Measurements from ENCODE around the gene CACNA1C.

Gene CACNA1C

GRCh38 chr12:2334689-2335088 lies 281.9 kb downstream of the CACNA1C start:
- H3K9me3 ChIP-seq (ENCODE audit: low read length): no peaks in the 10 kb centered on the region
- H3K4me3 ChIP-seq (ENCODE audit: low read length): no peak overlapping the region
- H3K4me1 ChIP-seq (ENCODE audit: insufficient read depth, low read length): no peaks in the 10 kb centered on the region
- no peaks in the 10 kb centered on the region for H3K36me3 ChIP-seq (ENCODE audit: insufficient read depth, low read length)
- H3K27me3 ChIP-seq (ENCODE audit: insufficient read depth, low read length): peaks cover 10% of the 10 kb centered on the region
- H2AFZ ChIP-seq (ENCODE audit: low read depth, low read length): no peak overlapping the region

GRCh38 chr12:2335109-2335508 lies 282.3 kb downstream of the CACNA1C start:
- Histone ChIP-seq H3K36me3 (ENCODE audit: insufficient read depth, low read length) (no peaks in the 10 kb centered on the region), H3K4me1 (ENCODE audit: insufficient read depth, low read length) (no peaks in the 10 kb centered on the region), H3K27me3 (ENCODE audit: insufficient read depth, low read length) (peaks cover 7% of the 10 kb centered on the region), H3K4me3 (ENCODE audit: low read length) (no peak overlapping the region), H3K9me3 (ENCODE audit: low read length) (no peaks in the 10 kb centered on the region), H2AFZ (ENCODE audit: low read depth, low read length) (no peak overlapping the region)

GRCh38 chr12:2335513-2335912 lies 282.7 kb downstream of the CACNA1C start:
- no peaks in the 10 kb centered on the region for H3K4me1 ChIP-seq (ENCODE audit: insufficient read depth, low read length)

GRCh38 chr12:2335916-2336315 lies 283.1 kb downstream of the CACNA1C start:
- H3K36me3 ChIP-seq (ENCODE audit: insufficient read depth, low read length): no peaks in the 10 kb centered on the region
- H3K27me3 ChIP-seq (ENCODE audit: insufficient read depth, low read length): peaks cover 6% of the 10 kb centered on the region
- H2AFZ ChIP-seq (ENCODE audit: low read depth, low read length): no peak overlapping the region
- H3K4me3 ChIP-seq (ENCODE audit: low read length): no peak overlapping the region
- H3K9me3 ChIP-seq (ENCODE audit: low read length): no peaks in the 10 kb centered on the region
- no peaks in the 10 kb centered on the region for H3K4me1 ChIP-seq (ENCODE audit: insufficient read depth, low read length)

More at GRCh38 chr12:2335513-2335912, 282.7 kb downstream of the CACNA1C start:
- H3K4me3 ChIP-seq (ENCODE audit: low read length): no peak overlapping the region
- no peaks in the 10 kb centered on the region for H3K36me3 ChIP-seq (ENCODE audit: insufficient read depth, low read length)
- peaks cover 6% of the 10 kb centered on the region for H3K27me3 ChIP-seq (ENCODE audit: insufficient read depth, low read length)
- no peak overlapping the region for H2AFZ ChIP-seq (ENCODE audit: low read depth, low read length)
- H3K9me3 ChIP-seq (ENCODE audit: low read length): no peaks in the 10 kb centered on the region

DNA sequence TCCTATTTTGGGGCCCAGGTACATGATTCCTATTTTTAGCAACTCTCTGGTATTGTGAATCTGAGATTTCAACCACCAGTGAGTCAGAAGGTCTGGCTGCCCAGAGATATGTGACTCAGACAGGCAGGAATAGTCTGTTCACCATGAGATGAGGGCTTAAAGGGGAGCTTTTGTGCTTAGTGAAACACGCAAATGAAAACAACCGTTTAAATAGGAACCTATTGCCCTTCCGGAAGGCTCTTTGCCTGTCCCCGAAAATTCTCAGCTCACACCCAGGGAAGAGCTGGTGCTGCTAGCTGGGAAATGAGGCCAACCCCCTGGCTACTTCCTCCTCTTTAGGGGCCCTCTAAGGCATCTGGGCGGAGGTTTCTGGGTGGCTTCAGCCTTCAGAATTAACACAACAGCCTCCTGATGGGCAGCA lies 283.6 kb downstream of the CACNA1C start:
- Histone ChIP-seq H3K36me3 (ENCODE audit: insufficient read depth, low read length) (no peaks in the 10 kb centered on the region), H3K27me3 (ENCODE audit: insufficient read depth, low read length) (peaks cover 6% of the 10 kb centered on the region), H3K4me1 (ENCODE audit: insufficient read depth, low read length) (no peaks in the 10 kb centered on the region), H2AFZ (ENCODE audit: low read depth, low read length) (no peak overlapping the region), H3K4me3 (ENCODE audit: low read length) (no peak overlapping the region), H3K9me3 (ENCODE audit: low read length) (no peaks in the 10 kb centered on the region)

- no peaks in the 10 kb centered on the region for H3K4me1 ChIP-seq (ENCODE audit: insufficient read depth, low read length)
- no peaks in the 10 kb centered on the region for H3K9me3 ChIP-seq (ENCODE audit: low read length)
- no peak overlapping the region for H2AFZ ChIP-seq (ENCODE audit: low read depth, low read length)
- no peaks in the 10 kb centered on the region for H3K36me3 ChIP-seq (ENCODE audit: insufficient read depth, low read length)
- H3K4me3 ChIP-seq (ENCODE audit: low read length): no peak overlapping the region
- H3K27me3 ChIP-seq (ENCODE audit: insufficient read depth, low read length): peaks cover 6% of the 10 kb centered on the region
These were observed 284.5 kb downstream of the CACNA1C start for GRCh38 chr12:2337031-2338010.

DNA sequence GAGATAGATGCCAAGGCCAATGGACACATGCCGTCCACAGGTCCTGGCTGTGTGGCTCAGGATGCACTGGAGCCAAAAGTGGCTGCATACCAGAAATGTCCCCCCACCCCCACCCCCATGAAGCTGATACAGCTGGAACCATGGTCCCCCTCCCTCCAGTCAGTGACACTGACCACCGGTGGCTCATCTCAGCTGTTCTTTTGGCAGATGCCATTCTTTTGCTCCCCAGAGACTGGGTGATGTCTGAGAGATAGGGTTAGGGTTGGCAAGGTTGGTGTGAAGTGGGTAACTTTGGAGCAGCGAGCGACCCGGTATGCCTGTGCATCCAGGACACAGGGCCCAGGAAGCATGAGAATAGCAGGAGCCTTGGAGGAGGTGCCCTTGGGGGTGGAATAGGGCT lies 285.6 kb downstream of the CACNA1C start:
- Histone ChIP-seq H2AFZ (ENCODE audit: low read depth, low read length) (no peak overlapping the region), H3K4me1 (ENCODE audit: insufficient read depth, low read length) (no peaks in the 10 kb centered on the region), H3K4me3 (ENCODE audit: low read length) (no peak overlapping the region), H3K27me3 (ENCODE audit: insufficient read depth, low read length) (peaks cover 6% of the 10 kb centered on the region), H3K9me3 (ENCODE audit: low read length) (no peaks in the 10 kb centered on the region), H3K36me3 (ENCODE audit: insufficient read depth, low read length) (no peaks in the 10 kb centered on the region)

DNA sequence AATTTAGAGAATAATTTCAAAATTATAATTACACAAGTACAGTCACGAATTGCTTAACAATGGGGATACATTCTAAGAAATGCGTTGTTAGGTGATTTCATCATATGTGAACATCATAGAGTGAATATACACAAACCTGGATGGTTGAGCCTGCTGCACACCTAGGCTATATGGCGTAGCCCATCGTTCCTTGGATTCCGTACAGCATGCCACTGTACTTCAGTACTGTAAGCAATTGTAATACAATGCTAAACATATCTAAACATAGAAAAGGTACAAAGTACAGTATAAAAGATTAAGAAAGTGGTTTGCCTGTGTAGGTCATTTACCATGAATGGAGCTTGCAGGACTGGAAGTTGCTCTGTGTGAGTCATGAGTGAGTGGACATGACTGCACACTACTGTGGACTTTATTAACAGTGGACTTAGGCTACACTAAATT lies 286.2 kb downstream of the CACNA1C start:
- H3K9me3 ChIP-seq (ENCODE audit: low read length): no peaks in the 10 kb centered on the region
- no peaks in the 10 kb centered on the region for H3K36me3 ChIP-seq (ENCODE audit: insufficient read depth, low read length)
- H3K4me3 ChIP-seq (ENCODE audit: low read length): no peak overlapping the region
- no peak overlapping the region for H2AFZ ChIP-seq (ENCODE audit: low read depth, low read length)
- peaks cover 6% of the 10 kb centered on the region for H3K27me3 ChIP-seq (ENCODE audit: insufficient read depth, low read length)
- no peaks in the 10 kb centered on the region for H3K4me1 ChIP-seq (ENCODE audit: insufficient read depth, low read length)

DNA sequence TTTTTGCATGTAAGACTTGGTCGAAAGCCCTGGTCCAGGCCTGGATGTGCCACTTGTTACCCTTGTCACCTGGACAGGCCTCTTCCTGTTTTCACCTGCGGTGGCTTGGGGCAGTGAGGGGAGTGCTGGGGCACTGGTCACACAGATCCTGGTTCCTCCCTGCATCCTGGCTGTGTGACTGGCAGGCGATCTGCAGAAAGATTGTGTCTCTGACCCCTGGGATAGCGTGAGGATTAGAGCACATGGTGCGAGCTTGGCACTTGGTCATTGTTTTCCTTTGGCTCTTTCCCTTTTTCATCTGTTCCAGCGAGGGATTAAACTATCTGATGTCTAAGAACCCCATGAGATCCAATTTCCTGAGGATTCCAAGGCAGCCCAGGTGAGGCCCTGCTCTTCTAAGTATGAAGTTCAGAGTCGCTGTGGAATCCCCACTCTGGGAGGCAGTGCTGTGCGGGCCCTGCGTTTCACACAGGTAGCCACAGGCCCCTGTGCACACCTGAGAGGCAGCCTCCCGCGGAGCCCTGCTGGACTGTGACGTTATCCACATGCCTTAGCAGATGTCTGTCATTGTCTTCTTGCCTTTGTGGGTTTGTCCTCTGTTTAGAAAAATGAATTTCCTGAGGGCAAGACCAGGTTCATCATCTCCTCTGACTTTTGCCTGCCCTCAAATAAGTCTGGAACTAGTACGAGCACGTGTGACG lies 288.4 kb downstream of the CACNA1C start:
- H3K4me3 ChIP-seq (ENCODE audit: low read length): no peak overlapping the region
- H3K27me3 ChIP-seq (ENCODE audit: insufficient read depth, low read length): peaks cover 6% of the 10 kb centered on the region
- H2AFZ ChIP-seq (ENCODE audit: low read depth, low read length): no peak overlapping the region
- H3K36me3 ChIP-seq (ENCODE audit: insufficient read depth, low read length): no peaks in the 10 kb centered on the region
- no peaks in the 10 kb centered on the region for H3K9me3 ChIP-seq (ENCODE audit: low read length)
- H3K4me1 ChIP-seq (ENCODE audit: insufficient read depth, low read length): no peaks in the 10 kb centered on the region

GRCh38 chr12:2341871-2342270 lies 289.1 kb downstream of the CACNA1C start:
- no peaks in the 10 kb centered on the region for H3K36me3 ChIP-seq (ENCODE audit: insufficient read depth, low read length)
- H3K4me1 ChIP-seq (ENCODE audit: insufficient read depth, low read length): no peaks in the 10 kb centered on the region
- H3K9me3 ChIP-seq (ENCODE audit: low read length): no peaks in the 10 kb centered on the region
- no peak overlapping the region for H3K4me3 ChIP-seq (ENCODE audit: low read length)
- H2AFZ ChIP-seq (ENCODE audit: low read depth, low read length): no peak overlapping the region
- H3K27me3 ChIP-seq (ENCODE audit: insufficient read depth, low read length): peaks cover 6% of the 10 kb centered on the region

- Histone ChIP-seq H3K9me3 (ENCODE audit: low read length) (no peaks in the 10 kb centered on the region), H3K36me3 (ENCODE audit: insufficient read depth, low read length) (no peaks in the 10 kb centered on the region), H3K4me3 (ENCODE audit: low read length) (no peak overlapping the region), H2AFZ (ENCODE audit: low read depth, low read length) (no peak overlapping the region), H3K27me3 (ENCODE audit: insufficient read depth, low read length) (no peaks in the 10 kb centered on the region), H3K4me1 (ENCODE audit: insufficient read depth, low read length) (no peaks in the 10 kb centered on the region)
These were observed 290.9 kb downstream of the CACNA1C start for GRCh38 chr12:2343681-2344080.

- no peak overlapping the region for H2AFZ ChIP-seq (ENCODE audit: low read depth, low read length)
- H3K9me3 ChIP-seq (ENCODE audit: low read length): no peaks in the 10 kb centered on the region
- no peaks in the 10 kb centered on the region for H3K27me3 ChIP-seq (ENCODE audit: insufficient read depth, low read length)
- no peaks in the 10 kb centered on the region for H3K36me3 ChIP-seq (ENCODE audit: insufficient read depth, low read length)
- H3K4me3 ChIP-seq (ENCODE audit: low read length): no peak overlapping the region
- H3K4me1 ChIP-seq (ENCODE audit: insufficient read depth, low read length): no peaks in the 10 kb centered on the region
These were observed 291.7 kb downstream of the CACNA1C start for GRCh38 chr12:2344476-2344875.

DNA sequence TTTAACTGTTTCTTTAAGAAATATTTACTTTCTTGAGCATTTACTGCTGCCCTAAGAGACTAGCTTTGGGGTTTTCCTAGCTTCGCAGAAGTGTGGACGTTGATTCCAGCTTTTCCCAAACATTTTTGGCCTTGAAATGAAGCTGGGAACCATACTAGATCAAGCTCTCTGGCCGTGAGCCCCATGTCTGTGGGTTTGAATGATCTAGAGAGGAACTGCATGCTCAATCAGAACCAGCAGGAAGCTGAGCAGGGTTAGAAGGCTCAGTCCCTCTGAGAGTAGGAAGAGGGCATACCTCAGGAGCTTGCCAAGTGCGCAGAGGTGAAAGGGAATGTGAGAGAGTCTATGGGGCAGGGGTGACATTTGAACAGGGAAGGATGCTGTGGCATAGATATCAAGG lies 292.1 kb downstream of the CACNA1C start:
- Histone ChIP-seq H3K9me3 (ENCODE audit: low read length) (no peaks in the 10 kb centered on the region), H3K36me3 (ENCODE audit: insufficient read depth, low read length) (no peaks in the 10 kb centered on the region), H3K4me1 (ENCODE audit: insufficient read depth, low read length) (no peaks in the 10 kb centered on the region), H3K4me3 (ENCODE audit: low read length) (no peak overlapping the region), H3K27me3 (ENCODE audit: insufficient read depth, low read length) (no peaks in the 10 kb centered on the region), H2AFZ (ENCODE audit: low read depth, low read length) (no peak overlapping the region)

Measured in neuron (in vitro differentiated cells).